HUDEP-2 (cell line): ENCODE data around the gene OLIG2.
A peak's percentile ranks its signal among the peaks of the same experiment; 100 is the strongest.

Experiments used
- DNase-seq, 76 experiments: peaks; one replicate each; lab custom pipeline; 2025; ENCODE audit not compliant: unreplicated experiment in 76 of 76; lab: John Stamatoyannopoulos, UW

The OLIG2 gene

GRCh38 chr21:33031152-33031911, 5.6 kb downstream of the OLIG2 start:
- no peak for DNase-seq

GRCh38 chr21:33032434-33033047, 6.8 kb downstream of the OLIG2 start:
- no peak for DNase-seq

GRCh38 chr21:33033094-33033951, 7.6 kb downstream of the OLIG2 start:
- DNase-seq: no peak

- no peak for DNase-seq
Measured at GRCh38 chr21:33033961-33034413, 8.3 kb downstream of the OLIG2 start.

GRCh38 chr21:33035147-33035546, 9.4 kb downstream of the OLIG2 start:
- DNase-seq: peak in 2 of 76 experiments; percentile 21 to 22

- DNase-seq: no peak
Measured at GRCh38 chr21:33036430-33037162, 10.9 kb downstream of the OLIG2 start.

GRCh38 chr21:33037501-33037900, 11.8 kb downstream of the OLIG2 start:
- no peak for DNase-seq

GRCh38 chr21:33039536-33039935, 13.8 kb downstream of the OLIG2 start:
- no peak for DNase-seq

- no peak for DNase-seq
Measured at GRCh38 chr21:33040215-33040614, 14.5 kb downstream of the OLIG2 start.

GRCh38 chr21:33041981-33042380, 16.2 kb downstream of the OLIG2 start:
- DNase-seq: no peak

GRCh38 chr21:33042812-33043211, 17.1 kb downstream of the OLIG2 start:
- no peak for DNase-seq

GRCh38 chr21:33046455-33046854, 20.7 kb downstream of the OLIG2 start:
- DNase-seq: no peak

GRCh38 chr21:33047231-33047630, 21.5 kb downstream of the OLIG2 start:
- DNase-seq: peak in 9 of 76 experiments; percentile 6 to 45 (median 25)

GRCh38 chr21:33051925-33052324, 26.2 kb downstream of the OLIG2 start:
- no peak for DNase-seq

- DNase-seq: no peak
Measured at GRCh38 chr21:33053951-33054350, 28.2 kb downstream of the OLIG2 start.

- DNase-seq: no peak
Measured at GRCh38 chr21:33055991-33056390, 30.3 kb downstream of the OLIG2 start.

GRCh38 chr21:33057385-33057940, 31.7 kb downstream of the OLIG2 start:
- no peak for DNase-seq

GRCh38 chr21:33058527-33058926, 32.8 kb downstream of the OLIG2 start:
- peak in 19 of 76 experiments; percentile 5 to 51 (median 28) for DNase-seq

GRCh38 chr21:33058957-33059356, 33.2 kb downstream of the OLIG2 start:
- no peak for DNase-seq

GRCh38 chr21:33059380-33059841, 33.7 kb downstream of the OLIG2 start:
- peak in 2 of 76 experiments; percentile 23 to 27 for DNase-seq
